ENCODE measurements around the gene RRBP1.

GRCh38 chr20:17616480-17617211 lies 65.4 kb downstream of the RRBP1 start:
- TF ChIP-seq CTCF (IDR thresholded peaks at IDR 0.05; ENCODE audit: low read length) (no peak), EZH2 (optimal IDR thresholded peaks at IDR 0.05; ENCODE audit: low read depth, low read length) (no peak), EZH2phosphoT487 (IDR thresholded peaks at IDR 0.05; ENCODE audit: low read length) (no peak)
